HepG2 (cell line): ENCODE results near the gene ST3GAL5.

Source experiments
- CREB1 ChIP-seq, 2 experiments: fragments of 450-650 bp in 1 of 2; IDR thresholded peaks; 2 replicates each; pipeline ENCODE4 v1.6.1; 2016 to 2017; ENCODE audit warnings: control low read depth in 1 of 2, mild to moderate bottlenecking in 1 of 2, missing compliant biosample characterization in 1 of 2, missing genetic modification characterization in 1 of 2
- HIVEP1 ChIP-seq: sonication (generic); formaldehyde crosslinking; IDR thresholded peaks from 2 replicates; pipeline ENCODE4 v1.4.0; 2020; ENCODE audit warnings: mild to moderate bottlenecking, missing genetic modification reagents
- POLR2AphosphoS5 ChIP-seq: IDR thresholded peaks from 2 replicates; pipeline ENCODE4 v1.6.1; 2012; ENCODE audit warnings: low read depth, low read length
- ZNF703 ChIP-seq: sonication (generic); formaldehyde crosslinking; IDR thresholded peaks from 2 replicates; pipeline ENCODE4 v1.5.1; 2020; ENCODE audit warnings: missing genetic modification reagents, mild to moderate bottlenecking, moderate library complexity, borderline replicate concordance
- TF ChIP-seq, protein P1 (sequence below), 2 experiments: sonication (generic) in 1 of 2; formaldehyde crosslinking in 1 of 2; IDR thresholded peaks; 2 replicates each; pipeline versions ENCODE4 v1.5.1 to v1.6.1; 2011 to 2020; ENCODE audit warnings: borderline replicate concordance in 1 of 2, low read depth in 1 of 2, low read length in 1 of 2, mild to moderate bottlenecking in 1 of 2, missing genetic modification reagents in 1 of 2, moderate library complexity in 1 of 2

- TF ChIP-seq ZNF703 (no peak), POLR2AphosphoS5 (no peak), HIVEP1 (CRISPR knock-in tag) (no peak), CREB1 (IDR thresholded peaks at IDR 0.05) (no peak), CREB1 (CRISPR knock-in tag; IDR thresholded peaks at IDR 0.05) (no peak)
- TF ChIP-seq, protein P1, sequence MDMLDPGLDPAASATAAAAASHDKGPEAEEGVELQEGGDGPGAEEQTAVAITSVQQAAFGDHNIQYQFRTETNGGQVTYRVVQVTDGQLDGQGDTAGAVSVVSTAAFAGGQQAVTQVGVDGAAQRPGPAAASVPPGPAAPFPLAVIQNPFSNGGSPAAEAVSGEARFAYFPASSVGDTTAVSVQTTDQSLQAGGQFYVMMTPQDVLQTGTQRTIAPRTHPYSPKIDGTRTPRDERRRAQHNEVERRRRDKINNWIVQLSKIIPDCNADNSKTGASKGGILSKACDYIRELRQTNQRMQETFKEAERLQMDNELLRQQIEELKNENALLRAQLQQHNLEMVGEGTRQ (IDR thresholded peaks at IDR 0.05; ENCODE audit: low read depth, low read length) = no peak
- TF ChIP-seq, protein P1 (CRISPR knock-in tag; IDR thresholded peaks at IDR 0.05; ENCODE audit: borderline replicate concordance) = no peak
Observed at GRCh38 chr2:85871494-85872164, 17.2 kb downstream of the ST3GAL5 start.
